SK-N-SH (cell line): ENCODE results near the gene EPDR1. TPM values are rescaled to one million over a fixed set of nuclear protein-coding genes. Genes with fewer than 3 reads are reported as not detected.

Experiments used
- polyA plus RNA-seq, 3 experiments: library from polyadenylated mRNA; depleted of rRNA; stranded (reverse); fragments of >200 nt; gene quantifications; 2 replicates each; pipeline ENCODE4 v1.2.3, GENCODE V29; 2012

Gene EPDR1
- polyA plus RNA-seq, 1 of the 3 experiments (the other 2 are of a cell fraction), result 7.4 TPM

Other genes starting within 250 kb of the EPDR1 start
- not detected in 2 replicates for gene GPR141, start 236.9 kb upstream of the EPDR1 start, polyA plus RNA-seq (2012; rRNA removed)
- gene NME8, start 72.0 kb upstream of the EPDR1 start, polyA plus RNA-seq (2012; rRNA removed), result not detected in 2 replicates
- 0.03 TPM in 1 of 2 replicates, not detected in the other for gene SFRP4, start 3.8 kb upstream of the EPDR1 start, polyA plus RNA-seq (2012; rRNA removed)